ENCODE results near the gene TMEM100.
"Not testable (repeated sequence)": the region's sequence is repeated elsewhere in the genome, so short reads cannot be mapped to it uniquely, and the experiment has no call there.

TMEM100 gene

DNA sequence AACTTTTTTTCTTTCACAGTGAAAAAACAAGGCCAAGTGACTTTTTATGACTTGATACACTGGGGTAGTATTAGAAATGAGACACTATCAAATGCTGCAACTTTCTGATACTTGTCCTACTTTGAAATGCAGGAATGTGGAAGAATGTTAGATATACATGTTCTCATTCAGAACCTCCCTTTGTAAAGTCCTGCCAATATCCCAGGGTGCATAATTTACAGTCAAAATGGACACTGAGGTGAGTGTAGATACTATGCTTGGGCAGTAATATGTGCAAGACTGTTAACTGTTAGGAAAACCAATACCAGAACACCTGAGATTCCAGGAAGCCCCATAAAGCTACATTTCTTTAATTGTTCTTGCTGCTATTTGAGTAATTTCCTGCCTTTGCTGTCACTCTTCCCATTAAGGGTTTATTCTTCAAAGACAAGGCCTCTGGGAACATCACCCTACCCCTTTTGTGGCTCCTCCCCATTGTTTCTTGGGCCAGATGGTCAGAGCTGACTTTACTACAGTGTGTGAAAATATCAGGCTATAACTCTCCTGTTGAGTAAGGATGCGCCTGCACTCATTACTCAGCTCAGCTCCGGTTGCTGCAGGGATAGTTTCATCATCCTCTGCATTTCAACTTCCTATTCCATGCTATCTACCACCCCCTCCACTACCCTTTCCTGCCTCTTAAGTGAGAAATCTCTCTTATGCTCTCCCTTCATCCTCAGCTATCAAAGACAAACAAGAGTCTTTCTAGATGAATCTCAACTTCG is 48.7 kb downstream of the TMEM100 start:
- Histone ChIP-seq H3F3A (ENCODE audit: control insufficient read depth, insufficient read depth) (no peaks in the 10 kb centered on the region), H3K4me3 (ENCODE audit: low read length) (no peak overlapping the region), H3K9me3 (ENCODE audit: control insufficient read depth, insufficient read depth, low read length) (peaks cover 10% of the 10 kb centered on the region), H3K27ac (ENCODE audit: low read depth, low read length) (no peak overlapping the region), H3K4me2 (ENCODE audit: low read length) (no peak overlapping the region), H3K9me2 (replicated peaks; ENCODE audit: control insufficient read depth, low read length) (no peaks in the 10 kb centered on the region), H4K20me1 (ENCODE audit: control insufficient read depth, insufficient read depth, low read depth, low read length) (no peaks in the 10 kb centered on the region), H3K27me3 (ENCODE audit: control insufficient read depth, low read length) (no peaks in the 10 kb centered on the region), H3K79me2 (ENCODE audit: control insufficient read depth, low read length) (no peaks in the 10 kb centered on the region), H3K36me3 (ENCODE audit: control insufficient read depth, low read length) (no peaks in the 10 kb centered on the region), H3K4me1 (ENCODE audit: control insufficient read depth, low read length) (peaks cover 25% of the 10 kb centered on the region)
- TF ChIP-seq, protein P1, sequence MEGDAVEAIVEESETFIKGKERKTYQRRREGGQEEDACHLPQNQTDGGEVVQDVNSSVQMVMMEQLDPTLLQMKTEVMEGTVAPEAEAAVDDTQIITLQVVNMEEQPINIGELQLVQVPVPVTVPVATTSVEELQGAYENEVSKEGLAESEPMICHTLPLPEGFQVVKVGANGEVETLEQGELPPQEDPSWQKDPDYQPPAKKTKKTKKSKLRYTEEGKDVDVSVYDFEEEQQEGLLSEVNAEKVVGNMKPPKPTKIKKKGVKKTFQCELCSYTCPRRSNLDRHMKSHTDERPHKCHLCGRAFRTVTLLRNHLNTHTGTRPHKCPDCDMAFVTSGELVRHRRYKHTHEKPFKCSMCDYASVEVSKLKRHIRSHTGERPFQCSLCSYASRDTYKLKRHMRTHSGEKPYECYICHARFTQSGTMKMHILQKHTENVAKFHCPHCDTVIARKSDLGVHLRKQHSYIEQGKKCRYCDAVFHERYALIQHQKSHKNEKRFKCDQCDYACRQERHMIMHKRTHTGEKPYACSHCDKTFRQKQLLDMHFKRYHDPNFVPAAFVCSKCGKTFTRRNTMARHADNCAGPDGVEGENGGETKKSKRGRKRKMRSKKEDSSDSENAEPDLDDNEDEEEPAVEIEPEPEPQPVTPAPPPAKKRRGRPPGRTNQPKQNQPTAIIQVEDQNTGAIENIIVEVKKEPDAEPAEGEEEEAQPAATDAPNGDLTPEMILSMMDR (IDR thresholded peaks at IDR 0.05; ENCODE audit: low read depth, low read length, poor library complexity, severe bottlenecking) = no peak
- TF ChIP-seq EZH2phosphoT487 (IDR thresholded peaks at IDR 0.05; ENCODE audit: borderline replicate concordance, low read length) = no peak

DNA sequence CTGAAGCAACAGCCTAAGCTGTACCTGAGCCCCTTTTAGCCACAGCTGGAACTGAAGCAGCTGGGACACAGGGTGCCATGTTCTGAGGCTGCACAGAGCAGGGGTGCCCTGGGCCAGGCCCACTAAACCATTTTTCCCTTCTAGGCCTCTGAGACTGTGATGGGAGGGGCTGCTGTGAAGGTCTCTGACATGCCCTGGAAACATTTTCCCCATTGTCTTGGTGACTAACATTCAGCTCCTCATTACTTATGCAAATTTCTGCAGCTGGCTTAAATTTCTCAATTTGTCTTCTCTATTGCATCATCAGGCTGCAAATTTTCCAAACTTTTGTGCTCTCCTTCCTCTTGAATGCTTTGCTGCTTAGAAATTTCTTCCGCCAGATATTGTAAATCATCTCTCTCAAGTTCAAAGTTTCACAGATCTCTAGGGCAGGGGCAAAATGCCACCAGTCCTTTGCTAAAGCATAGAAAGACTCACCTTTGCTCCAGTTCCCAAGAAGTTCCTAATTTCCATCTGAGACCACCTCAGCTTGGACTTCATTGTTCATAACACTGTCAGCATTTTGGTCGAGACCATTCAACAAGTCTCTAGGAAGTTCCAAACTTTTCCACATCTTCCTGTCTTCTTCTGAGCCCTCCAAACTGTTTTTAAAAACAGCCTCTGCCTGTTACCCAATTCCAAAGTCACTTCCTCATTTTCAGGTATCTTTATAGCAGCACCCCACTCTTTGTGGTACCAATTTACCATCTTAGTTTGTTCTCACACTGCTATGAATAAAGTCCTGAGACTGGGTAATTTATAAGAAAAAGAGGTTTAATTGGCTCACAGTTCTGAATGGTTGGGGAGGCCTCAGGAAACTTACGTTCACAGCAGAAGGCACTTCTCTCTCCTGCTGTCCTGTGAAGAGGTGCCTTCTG is 49.8 kb downstream of the TMEM100 start:
- Histone ChIP-seq H3K79me2 (ENCODE audit: control insufficient read depth, low read length) (no peaks in the 10 kb centered on the region), H3K27me3 (ENCODE audit: control insufficient read depth, low read length) (no peaks in the 10 kb centered on the region), H3F3A (ENCODE audit: control insufficient read depth, insufficient read depth) (no peaks in the 10 kb centered on the region), H3K4me2 (ENCODE audit: low read length) (no peak overlapping the region), H3K36me3 (ENCODE audit: control insufficient read depth, low read length) (no peaks in the 10 kb centered on the region), H3K27ac (ENCODE audit: low read depth, low read length) (no peak overlapping the region), H3K9me2 (replicated peaks; ENCODE audit: control insufficient read depth, low read length) (no peaks in the 10 kb centered on the region), H3K4me3 (ENCODE audit: low read length) (no peak overlapping the region), H3K4me1 (ENCODE audit: control insufficient read depth, low read length) (peaks cover 32% of the 10 kb centered on the region), H4K20me1 (ENCODE audit: control insufficient read depth, insufficient read depth, low read depth, low read length) (no peaks in the 10 kb centered on the region), H3K9me3 (ENCODE audit: control insufficient read depth, insufficient read depth, low read length) (peaks cover 10% of the 10 kb centered on the region)
- TF ChIP-seq, protein P1 (IDR thresholded peaks at IDR 0.05; ENCODE audit: low read depth, low read length, poor library complexity, severe bottlenecking) = no peak
- TF ChIP-seq EZH2phosphoT487 (IDR thresholded peaks at IDR 0.05; ENCODE audit: borderline replicate concordance, low read length) = no peak

DNA sequence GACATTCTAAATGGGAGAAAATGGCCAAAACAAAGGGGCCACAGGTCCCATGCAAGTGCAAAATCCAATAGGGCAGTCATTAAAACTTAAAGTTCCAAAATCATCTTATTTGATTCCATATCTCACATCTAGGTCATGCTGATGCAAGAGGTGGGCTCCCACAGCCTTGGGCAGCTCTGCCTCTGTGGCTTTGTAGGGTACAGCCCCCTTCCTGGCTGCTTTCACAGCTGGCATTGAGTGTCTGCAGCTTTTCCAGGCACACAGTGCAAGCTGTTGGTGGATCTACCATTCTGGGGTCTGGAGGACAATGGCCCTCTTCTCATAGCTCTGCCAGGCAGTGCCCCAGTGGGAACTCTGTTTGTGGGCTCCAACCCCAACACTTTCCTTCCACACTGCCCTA is 50.7 kb downstream of the TMEM100 start:
- H3F3A ChIP-seq (ENCODE audit: control insufficient read depth, insufficient read depth); H3K4me2 ChIP-seq (ENCODE audit: low read length); H3K9me2 ChIP-seq (replicated peaks; ENCODE audit: control insufficient read depth, low read length); H3K36me3 ChIP-seq (ENCODE audit: control insufficient read depth, low read length); H4K20me1 ChIP-seq (ENCODE audit: control insufficient read depth, insufficient read depth, low read depth, low read length); H3K27ac ChIP-seq (ENCODE audit: low read depth, low read length); H3K4me3 ChIP-seq (ENCODE audit: low read length); H3K79me2 ChIP-seq (ENCODE audit: control insufficient read depth, low read length); H3K27me3 ChIP-seq (ENCODE audit: control insufficient read depth, low read length): not testable (repeated sequence)
- H3K9me3 ChIP-seq (ENCODE audit: control insufficient read depth, insufficient read depth, low read length) = peaks cover 10% of the 10 kb centered on the region
- H3K4me1 ChIP-seq (ENCODE audit: control insufficient read depth, low read length) = peaks cover 32% of the 10 kb centered on the region
